Tibial nerve (tissue), 4 donors: ENCODE measurements around the gene RPS6KA5. TPM values are rescaled to one million over a fixed set of nuclear protein-coding genes. Genes with fewer than 3 reads are reported as not detected.
A peak's percentile ranks its signal among the peaks of the same experiment; 100 is the strongest.

Experiments
- DNase-seq, 2 donors: peaks; one replicate each; pipeline ENCODE4 v3.0.0-alpha.2; 2019; ENCODE audit warnings: low spot score in 2 of 2
- H3K27ac ChIP-seq, 4 donors: fragments of 200-600 bp; sonication (generic) in 3 of 4; one replicate each; pipeline ENCODE4 v1.5.1; 2017 to 2019; ENCODE audit warnings: mild to moderate bottlenecking in 1 of 4
- H3K27me3 ChIP-seq, 2 donors: fragments of 200-600 bp; sonication (generic) in 1 of 2; one replicate each; pipeline versions ENCODE4 v1.5.1 to v1.6.0; 2017 to 2019
- H3K36me3 ChIP-seq, 3 donors: fragments of 200-600 bp; sonication (generic); one replicate each; pipeline ENCODE4 v1.5.1; 2018 to 2019
- H3K4me1 ChIP-seq, 4 donors: fragments of 200-600 bp; sonication (generic) in 3 of 4; one replicate each; pipeline ENCODE4 v1.5.1; 2017 to 2019
- H3K4me3 ChIP-seq, 4 donors: fragments of 200-600 bp; sonication (generic) in 3 of 4; one replicate each; pipeline ENCODE4 v1.5.1; 2017 to 2019; ENCODE audit warnings: mild to moderate bottlenecking in 1 of 4, moderate library complexity in 1 of 4
- H3K9me3 ChIP-seq, 4 donors: fragments of 200-600 bp; sonication (generic) in 3 of 4; one replicate each; pipeline ENCODE4 v1.5.1; 2017 to 2019
- CTCF ChIP-seq, 5 experiments: fragments of 200-600 bp in 3 of 5; fragments of 450-650 bp in 2 of 5; sonication (generic) in 3 of 5; IDR thresholded peaks; one replicate each; pipeline ENCODE4 v1.5.1; 2016 to 2019; ENCODE audit warnings: antibody characterized with exemption in 5 of 5, mild to moderate bottlenecking in 3 of 5, moderate library complexity in 2 of 5
- EP300 ChIP-seq, 2 donors: sonication (generic); formaldehyde crosslinking; IDR thresholded peaks; one replicate each; pipeline ENCODE4 v1.6.1; 2017; ENCODE audit warnings: antibody characterized with exemption in 2 of 2, mild to moderate bottlenecking in 1 of 2
- POLR2A ChIP-seq, 2 donors: fragments of 450-650 bp; IDR thresholded peaks; one replicate each; pipeline ENCODE4 v1.6.1; 2017; ENCODE audit warnings: antibody characterized with exemption in 2 of 2, mild to moderate bottlenecking in 2 of 2, moderate library complexity in 2 of 2
- WGBS, 2 donors: methylation state at CpG; one replicate each; pipeline ENCODE4 v1.1.5; 2018; 5-methylcytosine and 5-hydroxymethylcytosine counted together
- total RNA-seq, 4 donors: library from RNA; depleted of rRNA; stranded (reverse); fragments of >200 nt; gene quantifications; one replicate each; pipeline ENCODE4 v1.1.0, GENCODE V29; 2016

Gene RPS6KA5
- total RNA-seq, 4 donors from 2014 or later = 8.4 to 12.7 (median 10.1) TPM

GRCh38 chr14:90938615-90939014 lies 121.8 kb downstream of the RPS6KA5 start:
- 88 to 93% methylated on average over 2 of the region's 2 CpGs for WGBS, 2 donors
- H3K27me3 ChIP-seq = no peaks in the 10 kb centered on the region
- TF ChIP-seq CTCF (IDR thresholded peaks at IDR 0.05) = no peak
- TF ChIP-seq EP300 (IDR thresholded peaks at IDR 0.05) = no peak
- no peak for TF ChIP-seq POLR2A (IDR thresholded peaks at IDR 0.05)
- no peaks in the 10 kb centered on the region for H3K4me1 ChIP-seq
- H3K36me3 ChIP-seq = peaks cover 0 to 41% (median 0%) of the 10 kb centered on the region in 3 donors
- H3K27ac ChIP-seq = no peak overlapping the region
- no peak for DNase-seq
- H3K9me3 ChIP-seq = peaks cover 0 to 23% (median 0%) of the 10 kb centered on the region in 4 donors
- H3K4me3 ChIP-seq = no peak overlapping the region

DNA sequence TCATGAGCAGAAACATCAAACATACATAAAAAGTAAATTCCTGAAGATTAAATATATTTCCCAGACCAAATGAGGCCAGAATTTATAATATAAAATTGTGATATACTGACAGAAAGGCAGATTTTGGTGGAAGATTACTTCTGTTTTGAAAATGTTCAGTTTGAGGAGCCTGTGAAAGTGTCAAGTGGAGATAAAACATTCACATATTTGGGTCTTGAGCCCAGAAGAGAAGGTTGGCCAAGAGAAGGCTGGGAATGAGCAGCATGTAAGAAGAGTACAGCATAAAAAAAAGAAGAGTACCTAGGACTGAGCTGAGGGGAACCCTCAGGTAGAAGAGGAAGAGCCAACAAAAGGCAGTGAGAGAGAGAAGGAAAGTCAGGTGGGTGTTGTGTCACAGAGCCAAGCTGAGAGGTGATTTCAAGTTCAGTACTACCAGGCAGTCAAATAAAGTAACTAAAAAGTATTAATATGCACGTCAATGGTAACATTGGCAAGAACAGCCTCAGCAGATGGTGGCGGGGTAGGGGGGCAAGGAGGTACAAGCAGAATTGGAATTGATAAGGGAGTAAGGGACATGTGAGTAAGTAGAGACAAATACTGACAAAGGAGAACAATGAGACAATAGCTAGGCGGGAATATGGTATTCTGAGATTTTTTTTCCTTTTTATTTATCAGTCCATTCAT lies 123.5 kb downstream of the RPS6KA5 start:
- no peak overlapping the region for H3K4me3 ChIP-seq
- no peaks in the 10 kb centered on the region for H3K27me3 ChIP-seq
- peaks cover 0 to 23% (median 0%) of the 10 kb centered on the region in 4 donors for H3K9me3 ChIP-seq
- 96 to 98% methylated on average over 3 of the region's 3 CpGs for WGBS, 2 donors
- H3K27ac ChIP-seq = no peak overlapping the region
- TF ChIP-seq EP300 (IDR thresholded peaks at IDR 0.05) (no peak), CTCF (IDR thresholded peaks at IDR 0.05) (no peak), POLR2A (IDR thresholded peaks at IDR 0.05) (no peak)
- DNase-seq = no peak
- no peaks in the 10 kb centered on the region for H3K4me1 ChIP-seq
- peaks cover 0 to 41% (median 0%) of the 10 kb centered on the region in 3 donors for H3K36me3 ChIP-seq

DNA sequence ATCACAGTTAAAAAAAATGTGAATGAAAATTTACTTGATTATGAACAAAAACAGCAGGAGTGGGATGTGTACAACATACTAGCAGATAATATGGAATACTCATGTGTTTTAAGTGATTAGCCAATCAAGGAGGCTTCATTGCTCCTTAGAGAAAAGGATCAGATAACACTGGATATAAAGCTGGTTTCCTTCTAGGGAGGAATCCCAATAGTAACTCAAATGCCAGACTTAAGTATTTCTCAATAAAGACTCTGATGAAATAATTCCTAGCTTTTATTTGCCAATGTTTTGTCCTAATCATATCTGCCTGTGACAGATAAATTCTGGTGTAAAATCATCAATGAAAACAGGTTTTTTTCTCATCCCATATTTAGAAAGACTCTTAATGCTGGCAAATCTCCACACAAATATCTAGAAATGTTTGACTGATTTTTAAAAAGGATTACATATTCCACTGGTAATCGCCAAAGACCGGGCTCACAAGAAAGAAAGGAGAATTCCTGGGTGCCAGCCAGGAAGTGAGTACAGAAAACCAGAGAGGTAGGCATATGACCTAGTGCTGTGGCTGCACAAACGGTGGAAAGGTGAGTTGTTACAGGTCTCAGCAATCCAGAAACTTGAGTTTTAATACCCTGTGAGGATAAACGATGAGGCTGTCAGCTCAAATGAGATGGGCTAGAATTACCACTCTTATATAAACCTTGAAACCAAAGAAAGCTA lies 135.7 kb downstream of the RPS6KA5 start:
- H3K9me3 ChIP-seq = no peaks in the 10 kb centered on the region
- 74 to 80% methylated on average over 4 of the region's 4 CpGs for WGBS, 2 donors
- no peak for DNase-seq
- no peak overlapping the region for H3K4me3 ChIP-seq
- no peak overlapping the region for H3K27ac ChIP-seq
- H3K36me3 ChIP-seq = no peaks in the 10 kb centered on the region
- H3K4me1 ChIP-seq = no peaks in the 10 kb centered on the region
- no peaks in the 10 kb centered on the region for H3K27me3 ChIP-seq
- no peak for TF ChIP-seq CTCF (IDR thresholded peaks at IDR 0.05)
- TF ChIP-seq EP300 (IDR thresholded peaks at IDR 0.05) = no peak
- no peak for TF ChIP-seq POLR2A (IDR thresholded peaks at IDR 0.05)

DNA sequence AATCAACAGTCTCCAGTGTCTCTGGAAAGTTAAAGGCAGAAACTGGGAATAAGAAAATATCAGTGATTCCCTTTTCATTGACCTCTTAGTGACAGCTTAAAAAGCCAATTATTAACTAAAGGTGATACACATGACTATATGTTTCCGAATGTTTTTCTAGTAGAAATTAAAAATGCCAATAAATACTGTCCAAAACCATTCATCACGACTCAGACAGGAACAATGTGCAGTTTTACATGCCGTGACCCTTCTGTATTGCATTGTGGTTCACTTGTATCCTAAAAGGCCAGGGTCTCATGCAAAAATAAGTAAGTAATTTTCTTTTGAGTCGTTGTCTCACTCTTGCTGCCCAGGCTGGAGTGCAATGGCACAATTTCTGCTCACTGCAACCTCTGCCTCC lies 138.3 kb downstream of the RPS6KA5 start:
- H3K27ac ChIP-seq = no peak overlapping the region
- H3K4me1 ChIP-seq = no peaks in the 10 kb centered on the region
- no peaks in the 10 kb centered on the region for H3K27me3 ChIP-seq
- H3K9me3 ChIP-seq = no peaks in the 10 kb centered on the region
- H3K36me3 ChIP-seq = peaks cover 0 to 4% (median 0%) of the 10 kb centered on the region in 3 donors
- no peak overlapping the region for H3K4me3 ChIP-seq
- DNase-seq = no peak
- WGBS, 2 donors = 83 to 90% methylated on average over 4 of the region's 4 CpGs
- no peak for TF ChIP-seq EP300 (IDR thresholded peaks at IDR 0.05)
- no peak for TF ChIP-seq CTCF (IDR thresholded peaks at IDR 0.05)
- TF ChIP-seq POLR2A (IDR thresholded peaks at IDR 0.05) = no peak

DNA sequence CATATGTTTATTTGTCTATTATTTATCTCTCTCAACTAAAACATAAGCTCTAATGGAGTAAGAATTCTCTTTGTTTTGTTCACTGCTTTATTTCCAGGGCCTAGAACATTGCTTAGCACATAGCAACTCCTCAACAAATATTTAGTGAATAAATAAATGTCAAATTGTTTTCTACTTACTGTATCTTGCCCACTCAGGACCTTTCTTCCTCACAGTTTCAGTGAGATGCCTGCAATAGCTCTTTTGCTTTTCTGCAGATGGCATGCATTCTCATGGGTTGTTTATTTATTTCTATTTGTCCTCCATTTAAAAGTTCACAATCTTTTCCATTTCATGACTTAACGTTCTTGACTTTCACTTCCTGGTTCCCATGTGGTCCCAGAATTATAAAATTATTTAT lies 149.3 kb downstream of the RPS6KA5 start:
- TF ChIP-seq POLR2A (IDR thresholded peaks at IDR 0.05) (no peak), EP300 (IDR thresholded peaks at IDR 0.05) (no peak)
- DNase-seq = no peak
- H3K27ac ChIP-seq = peak overlapping the region in 2 of 4 donors; percentile 2 to 39
- no peaks in the 10 kb centered on the region for H3K27me3 ChIP-seq
- H3K36me3 ChIP-seq = no peaks in the 10 kb centered on the region
- H3K4me1 ChIP-seq = no peaks in the 10 kb centered on the region
- H3K9me3 ChIP-seq = no peaks in the 10 kb centered on the region
- H3K4me3 ChIP-seq = no peak overlapping the region
- 6 to 8% methylated on average over 1 of the region's 1 CpG for WGBS, 2 donors
